HUES64 (cell line): ENCODE results near the gene GPATCH2.
"Not testable (repeated sequence)": the region's sequence is repeated elsewhere in the genome, so short reads cannot be mapped to it uniquely, and the experiment has no call there.

ENCODE experiments used
- H3K27ac ChIP-seq: 2 replicates; pipeline ENCODE4 v1.7.0; 2013; ENCODE audit warnings: low read depth, low read length, inconsistent platforms
- H3K27me3 ChIP-seq: 2 replicates; pipeline ENCODE4 v1.6.1; 2013; ENCODE audit warnings: mild to moderate bottlenecking, low read length; ENCODE audit not compliant: insufficient read depth
- H3K36me3 ChIP-seq: 2 replicates; pipeline ENCODE4 v1.6.1; 2013; ENCODE audit warnings: mild to moderate bottlenecking, low read length; ENCODE audit not compliant: insufficient read depth
- H3K4me1 ChIP-seq: 2 replicates; pipeline ENCODE4 v1.6.1; 2013; ENCODE audit warnings: mild to moderate bottlenecking, low read length, moderate library complexity; ENCODE audit not compliant: insufficient read depth
- H3K4me3 ChIP-seq: 2 replicates; pipeline ENCODE4 v1.5.1; 2013; ENCODE audit warnings: mild to moderate bottlenecking, low read length, moderate library complexity
- H3K9ac ChIP-seq: 2 replicates; pipeline ENCODE4 v1.6.1; 2013; ENCODE audit warnings: mild to moderate bottlenecking, low read depth, low read length
- H3K9me3 ChIP-seq: 2 replicates; pipeline ENCODE4 v1.6.1; 2013; ENCODE audit warnings: low read depth, low read length; ENCODE audit not compliant: insufficient read depth
- WGBS: fragments of 150-250, 120-280 bp; methylation state at CpG from one replicate; pipeline ENCODE4 v1.1.7; 2013; ENCODE audit warnings: missing lambda C conversion rate; 5-methylcytosine and 5-hydroxymethylcytosine counted together

GPATCH2 gene

DNA sequence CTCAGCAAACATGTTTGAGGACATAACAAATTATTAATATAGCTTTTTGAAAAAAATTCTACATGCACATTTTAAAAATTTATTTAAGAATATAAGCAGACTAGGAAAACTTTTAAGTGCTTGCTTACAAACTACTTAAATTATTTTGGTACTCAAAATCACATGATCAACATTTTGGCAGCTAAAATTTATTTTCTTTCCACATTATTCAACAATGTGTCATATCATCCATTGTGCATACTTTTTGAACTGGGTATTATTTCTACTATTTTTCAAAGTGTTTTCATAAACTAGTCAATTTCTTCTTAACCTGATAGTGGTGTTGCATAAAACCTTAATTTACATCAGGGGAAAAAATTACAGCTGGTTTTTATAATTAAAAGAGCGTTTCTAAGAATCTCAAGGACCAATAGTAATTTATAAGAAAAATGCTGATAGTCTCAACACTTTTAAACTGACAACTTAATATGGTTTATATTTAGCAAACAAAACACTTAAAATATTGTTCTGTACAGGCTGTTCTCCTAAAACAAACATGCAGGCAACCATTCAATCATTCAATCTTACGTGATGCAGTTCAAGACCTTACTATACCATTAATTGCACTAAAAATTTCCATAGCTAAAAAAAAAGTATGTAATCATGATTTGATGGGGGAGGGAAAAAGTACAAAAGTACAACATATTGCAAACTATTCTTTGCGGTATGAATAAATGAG lies 105.0 kb downstream of the GPATCH2 start:
- Histone ChIP-seq H3K9me3 (peaks cover 3% of the 10 kb centered on the region; the same call in 1 of the 2 replicates), H3K36me3 (0 out of 2 replicates have a peak, but pooled peaks cover 3% of the 10 kb centered on the region), H3K27ac (no peak overlapping the region), H3K4me1 (no peaks in the 10 kb centered on the region), H3K4me3 (no peak overlapping the region), H3K27me3 (no peaks in the 10 kb centered on the region), H3K9ac (no peak overlapping the region)
- WGBS, result 88% methylated on average over 1 of the region's 3 CpGs

DNA sequence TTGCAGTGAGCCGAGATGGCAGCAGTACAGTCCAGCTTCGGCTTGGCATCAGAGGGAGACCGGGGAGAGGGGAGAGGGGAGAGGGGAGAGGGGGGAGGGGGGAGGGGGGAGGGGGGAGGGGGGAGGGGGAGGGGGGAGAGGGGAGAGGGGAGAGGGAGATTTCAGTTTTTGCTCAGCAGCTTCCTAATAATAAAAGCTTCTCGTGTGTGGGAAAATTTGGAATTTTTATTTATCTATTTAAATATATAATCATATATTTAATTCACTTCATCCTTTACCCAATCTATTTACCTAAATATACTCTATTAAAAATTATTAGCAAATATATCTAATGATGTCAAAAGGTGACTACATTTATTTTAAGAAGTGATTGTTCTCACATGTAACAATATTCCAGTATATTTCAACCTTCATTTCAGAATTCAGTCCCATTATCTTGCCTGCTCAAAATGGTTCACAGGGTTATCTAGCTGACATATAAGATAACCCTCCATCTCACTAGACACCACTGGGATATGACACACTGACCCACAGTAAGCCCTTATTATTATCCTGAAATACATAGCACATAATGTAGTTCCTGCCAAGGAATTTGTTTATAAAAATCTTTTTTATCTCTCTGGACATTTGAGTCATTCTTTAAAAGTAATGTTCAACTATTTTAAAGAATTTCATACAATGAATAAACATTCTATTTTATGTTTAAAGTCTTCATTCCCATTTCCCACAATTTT lies 105.9 kb downstream of the GPATCH2 start:
- Histone ChIP-seq H3K27ac (no peak overlapping the region), H3K9ac (no peak overlapping the region), H3K36me3 (0 out of 2 replicates have a peak, but pooled peaks cover 3% of the 10 kb centered on the region), H3K27me3 (no peaks in the 10 kb centered on the region), H3K9me3 (peaks cover 3% of the 10 kb centered on the region; the same call in 1 of the 2 replicates), H3K4me3 (no peak overlapping the region), H3K4me1 (no peaks in the 10 kb centered on the region)
- 90% methylated on average over 1 of the region's 4 CpGs for WGBS

DNA sequence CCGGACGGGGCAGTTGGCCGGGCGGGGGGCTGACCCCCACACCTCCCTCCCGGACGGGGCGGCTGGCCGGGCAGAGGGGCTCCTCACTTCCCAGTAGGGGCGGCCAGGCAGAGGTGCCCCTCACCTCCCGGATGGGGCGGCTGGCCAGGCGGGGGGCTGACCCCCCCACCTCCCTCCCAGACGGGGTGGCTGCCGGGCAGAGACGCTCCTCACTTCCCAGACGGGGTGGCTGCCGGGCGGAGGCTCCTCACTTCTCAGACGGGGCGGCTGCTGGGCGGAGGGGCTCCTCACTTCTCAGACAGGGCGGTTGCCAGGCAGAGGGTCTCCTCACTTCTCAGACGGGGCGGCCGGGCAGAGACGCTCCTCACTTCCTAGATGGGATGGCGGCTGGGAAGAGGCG lies 107.0 kb downstream of the GPATCH2 start:
- not testable (repeated sequence) for H3K9ac ChIP-seq, H3K9me3 ChIP-seq, H3K27me3 ChIP-seq, H3K27ac ChIP-seq, H3K4me3 ChIP-seq, H3K36me3 ChIP-seq, H3K4me1 ChIP-seq
- WGBS, result 93% methylated on average over 20 of the region's 28 CpGs

DNA sequence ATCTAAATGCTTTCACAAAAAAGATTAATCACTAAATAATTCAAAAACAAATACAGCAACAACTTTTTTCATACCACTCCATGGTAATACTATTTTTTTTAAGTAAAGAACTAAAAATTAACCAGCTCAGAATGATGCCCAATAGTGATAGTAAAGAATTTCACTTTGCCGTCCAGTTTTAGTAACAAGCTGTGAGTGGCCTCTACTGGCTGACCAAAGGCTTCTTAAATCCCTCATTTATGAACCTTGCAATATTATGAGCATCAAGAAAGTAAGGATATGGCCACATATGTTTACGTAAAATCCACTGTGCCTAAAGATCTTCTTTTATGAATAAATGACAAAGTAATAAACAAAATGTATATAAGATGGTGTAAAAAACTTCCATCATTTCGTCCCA lies 108.6 kb downstream of the GPATCH2 start:
- Histone ChIP-seq H3K9me3 (peaks cover 2% of the 10 kb centered on the region; the same call in 1 of the 2 replicates), H3K27me3 (no peaks in the 10 kb centered on the region), H3K4me3 (no peak overlapping the region), H3K36me3 (0 out of 2 replicates have a peak, but pooled peaks cover 3% of the 10 kb centered on the region), H3K27ac (no peak overlapping the region), H3K4me1 (no peaks in the 10 kb centered on the region), H3K9ac (no peak overlapping the region)
- 100% methylated on average over 1 of the region's 3 CpGs for WGBS

DNA sequence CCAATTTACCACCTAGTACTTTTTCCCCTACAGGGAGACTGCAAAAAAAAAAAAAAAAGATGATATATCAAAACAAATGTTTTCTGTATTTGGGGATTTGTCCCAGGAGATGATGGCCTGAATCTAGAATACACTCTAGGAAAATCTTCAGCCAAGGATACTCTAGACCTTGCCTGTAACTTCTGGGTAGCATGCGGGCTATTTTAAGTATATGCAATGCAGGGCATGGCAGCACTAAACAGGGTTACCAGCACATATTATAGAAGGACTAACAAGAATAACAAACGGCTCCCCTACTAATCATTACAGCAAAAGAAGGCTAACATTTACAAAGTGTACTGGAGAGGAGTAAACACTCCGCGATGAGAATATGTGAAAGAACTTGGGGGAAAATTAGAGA lies 109.6 kb downstream of the GPATCH2 start:
- Histone ChIP-seq H3K4me1 (no peaks in the 10 kb centered on the region), H3K4me3 (no peak overlapping the region), H3K9me3 (no peaks in the 10 kb centered on the region), H3K27me3 (no peaks in the 10 kb centered on the region), H3K27ac (no peak overlapping the region), H3K36me3 (no peaks in the 10 kb centered on the region), H3K9ac (no peak overlapping the region)
- 100% methylated on average over 3 of the region's 4 CpGs for WGBS

DNA sequence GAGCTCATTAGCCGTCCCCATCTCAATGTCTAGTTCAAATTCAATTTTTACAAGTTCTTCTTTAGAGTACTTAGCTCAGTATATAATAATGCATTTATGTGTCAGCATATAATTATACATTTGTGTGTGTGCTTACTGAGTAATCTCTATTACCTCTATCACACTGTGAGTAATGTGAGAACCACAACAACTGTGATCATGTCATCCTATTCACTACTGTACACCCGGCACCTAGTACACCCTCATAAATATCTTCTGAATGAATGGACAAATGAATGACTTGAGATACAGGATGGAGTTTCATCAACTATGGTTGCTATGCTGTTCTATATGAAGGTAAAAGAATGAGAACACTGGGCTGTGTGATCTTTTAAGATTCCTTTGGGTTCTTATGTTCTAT lies 124.0 kb downstream of the GPATCH2 start:
- WGBS, result 100% methylated on average over 1 of the region's 2 CpGs
- Histone ChIP-seq H3K4me3 (no peak overlapping the region), H3K27me3 (no peaks in the 10 kb centered on the region), H3K27ac (no peak overlapping the region), H3K36me3 (peaks cover 6% of the 10 kb centered on the region; the same call in 1 of the 2 replicates), H3K9me3 (no peaks in the 10 kb centered on the region), H3K4me1 (no peaks in the 10 kb centered on the region), H3K9ac (no peak overlapping the region)

DNA sequence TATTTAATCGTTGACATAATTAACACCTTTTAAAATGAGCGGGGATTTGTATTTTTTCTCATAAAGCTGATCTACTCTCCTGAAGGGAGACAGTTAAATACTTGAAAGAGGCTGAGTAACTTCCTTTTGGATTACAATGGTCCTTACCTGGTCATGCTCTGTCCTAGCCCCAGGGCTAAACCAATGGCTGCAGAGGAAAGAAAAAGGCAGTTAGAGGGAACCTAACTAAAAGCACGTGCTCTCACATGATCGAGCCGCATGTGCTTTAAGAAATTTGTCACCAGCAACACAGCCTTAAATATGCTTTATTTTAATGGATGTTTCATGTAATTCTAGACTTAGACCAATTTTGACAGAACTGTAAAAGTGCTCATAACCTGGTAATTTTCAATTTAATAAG lies 132.7 kb downstream of the GPATCH2 start:
- H3K27ac ChIP-seq, result no peak overlapping the region
- H3K9ac ChIP-seq, result no peak overlapping the region
- H3K27me3 ChIP-seq, result no peaks in the 10 kb centered on the region
- no peaks in the 10 kb centered on the region for H3K4me1 ChIP-seq
- no peak overlapping the region for H3K4me3 ChIP-seq
- H3K9me3 ChIP-seq, result no peaks in the 10 kb centered on the region
- 75% methylated on average over 5 of the region's 5 CpGs for WGBS
- H3K36me3 ChIP-seq, result no peaks in the 10 kb centered on the region

DNA sequence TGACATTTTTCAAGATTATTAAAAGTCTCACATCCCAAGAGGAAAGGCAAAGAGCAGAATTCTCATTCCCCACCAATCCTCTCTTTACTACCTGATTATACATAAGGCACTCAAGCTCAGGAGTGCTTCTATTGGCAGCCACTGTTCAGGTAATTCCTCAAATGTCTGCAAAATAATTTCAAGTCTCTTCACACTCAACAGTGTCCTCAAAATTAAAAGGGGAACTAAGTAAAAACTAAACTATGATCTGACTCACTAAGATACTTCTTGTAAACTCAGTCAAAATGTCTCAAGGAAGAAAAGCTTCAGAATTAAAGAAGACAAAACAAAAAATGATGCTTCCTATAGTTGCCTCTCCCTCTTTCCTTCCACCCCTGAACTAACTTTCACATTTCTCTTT lies 135.6 kb downstream of the GPATCH2 start:
- no peak overlapping the region for H3K9ac ChIP-seq
- no peaks in the 10 kb centered on the region for H3K36me3 ChIP-seq
- H3K9me3 ChIP-seq, result no peaks in the 10 kb centered on the region
- H3K27me3 ChIP-seq, result no peaks in the 10 kb centered on the region
- no peaks in the 10 kb centered on the region for H3K4me1 ChIP-seq
- no peak overlapping the region for H3K27ac ChIP-seq
- no peak overlapping the region for H3K4me3 ChIP-seq

DNA sequence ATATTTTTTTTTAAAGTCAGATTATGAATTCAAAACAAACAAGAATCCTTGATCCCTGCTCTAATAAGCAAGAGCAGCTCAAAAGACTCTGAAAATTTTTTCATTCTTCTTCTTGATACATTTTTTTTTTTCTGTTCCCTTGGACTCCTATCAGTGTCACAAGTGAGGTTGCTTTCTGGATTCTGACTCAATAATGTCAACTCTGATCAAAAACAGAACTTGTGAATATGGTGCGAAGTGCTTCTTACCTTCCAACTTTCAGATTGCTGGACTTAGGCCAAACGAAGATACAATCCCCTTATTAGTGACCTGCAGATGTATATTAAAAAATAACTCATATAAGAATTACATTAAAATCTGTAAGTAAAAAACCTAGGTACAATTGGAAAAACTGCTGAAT lies 136.1 kb downstream of the GPATCH2 start:
- Histone ChIP-seq H3K4me1 (no peaks in the 10 kb centered on the region), H3K4me3 (no peak overlapping the region), H3K27ac (no peak overlapping the region), H3K36me3 (no peaks in the 10 kb centered on the region), H3K9ac (no peak overlapping the region), H3K9me3 (no peaks in the 10 kb centered on the region), H3K27me3 (no peaks in the 10 kb centered on the region)
- 86% methylated on average over 2 of the region's 2 CpGs for WGBS

DNA sequence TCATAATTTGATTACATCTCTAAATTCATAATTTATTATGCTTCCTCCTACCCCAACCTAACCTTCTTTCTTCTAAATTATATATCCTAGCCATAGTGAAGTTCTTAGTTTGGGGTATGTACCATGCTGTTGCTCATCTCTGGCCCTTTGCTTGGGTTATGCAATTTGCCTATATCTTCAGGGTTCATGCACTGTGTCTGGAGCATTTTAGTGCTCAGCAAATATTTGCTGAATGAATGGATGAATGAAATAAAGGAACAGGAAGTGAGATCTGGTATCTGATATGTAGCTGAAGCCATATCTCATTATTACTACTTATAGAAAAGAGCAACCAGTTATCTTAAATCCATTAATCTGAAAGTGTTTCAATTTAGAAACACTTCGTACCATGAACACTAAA lies 137.6 kb downstream of the GPATCH2 start:
- no CpG with 5 or more reads among the region's 1 CpG for WGBS
- Histone ChIP-seq H3K36me3 (no peaks in the 10 kb centered on the region), H3K9me3 (no peaks in the 10 kb centered on the region), H3K27ac (no peak overlapping the region), H3K4me1 (no peaks in the 10 kb centered on the region), H3K9ac (no peak overlapping the region), H3K4me3 (no peak overlapping the region), H3K27me3 (no peaks in the 10 kb centered on the region)

DNA sequence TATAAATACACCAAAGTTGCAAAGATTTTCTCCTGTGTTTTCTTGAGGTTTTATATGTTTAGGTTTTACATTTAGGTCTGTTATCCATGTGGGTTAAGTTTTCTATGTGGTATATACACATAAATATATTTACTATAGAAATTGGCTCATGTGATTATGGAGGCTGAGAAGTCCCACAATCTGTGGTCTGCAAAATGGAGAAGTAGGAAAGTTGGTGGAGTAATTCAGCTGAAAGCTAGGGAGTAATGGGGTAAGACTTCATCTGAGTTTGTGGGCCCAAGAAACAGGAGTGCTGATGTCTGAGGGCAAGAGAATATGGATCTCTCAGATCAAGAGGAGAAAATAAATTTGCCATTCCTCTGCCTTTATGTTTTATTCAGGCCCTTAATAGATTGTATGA lies 146.0 kb downstream of the GPATCH2 start:
- no peak overlapping the region for H3K9ac ChIP-seq
- no peak overlapping the region for H3K4me3 ChIP-seq
- no peak overlapping the region for H3K27ac ChIP-seq
- no peaks in the 10 kb centered on the region for H3K36me3 ChIP-seq
- no peaks in the 10 kb centered on the region for H3K27me3 ChIP-seq
- no peaks in the 10 kb centered on the region for H3K4me1 ChIP-seq
- no peaks in the 10 kb centered on the region for H3K9me3 ChIP-seq
